ENCODE results near the gene COX6B2.

COX6B2 gene

GRCh38 chr19:55312621-55313512 is 41.7 kb downstream of the COX6B2 start:
- DNase-seq (ENCODE audit: low spot score): no peak

- DNase-seq (ENCODE audit: low spot score): no peak
These were observed 42.7 kb downstream of the COX6B2 start for GRCh38 chr19:55311797-55312196.

GRCh38 chr19:55311397-55311796 is 43.1 kb downstream of the COX6B2 start:
- DNase-seq (ENCODE audit: low spot score): no peak

GRCh38 chr19:55310498-55310897 is 44.0 kb downstream of the COX6B2 start:
- no peak for DNase-seq (ENCODE audit: low spot score)

- DNase-seq (ENCODE audit: low spot score): no peak
These were observed 45.1 kb downstream of the COX6B2 start for GRCh38 chr19:55309448-55309847.

- no peak for DNase-seq (ENCODE audit: low spot score)
These were observed 46.2 kb downstream of the COX6B2 start for GRCh38 chr19:55308281-55308680.

GRCh38 chr19:55306712-55307111 is 47.8 kb downstream of the COX6B2 start:
- no peak for DNase-seq (ENCODE audit: low spot score)

- DNase-seq (ENCODE audit: low spot score): no peak
These were observed 48.4 kb downstream of the COX6B2 start for GRCh38 chr19:55305983-55306562.

GRCh38 chr19:55305491-55305890 is 49.0 kb downstream of the COX6B2 start:
- DNase-seq (ENCODE audit: low spot score): no peak

- no peak for DNase-seq (ENCODE audit: low spot score)
These were observed 49.5 kb downstream of the COX6B2 start for GRCh38 chr19:55304980-55305379.

- DNase-seq (ENCODE audit: low spot score): no peak
These were observed 50.1 kb downstream of the COX6B2 start for GRCh38 chr19:55304279-55304978.

GRCh38 chr19:55303477-55303876 is 51.0 kb downstream of the COX6B2 start:
- DNase-seq (ENCODE audit: low spot score): no peak

GRCh38 chr19:55302318-55302703 is 52.2 kb downstream of the COX6B2 start:
- no peak for DNase-seq (ENCODE audit: low spot score)

- peak; percentile 70 for DNase-seq (ENCODE audit: low spot score)
These were observed 52.8 kb downstream of the COX6B2 start for GRCh38 chr19:55301459-55302317.

- DNase-seq (ENCODE audit: low spot score): peak; percentile 59
These were observed 53.5 kb downstream of the COX6B2 start for GRCh38 chr19:55300886-55301458.

GRCh38 chr19:55299991-55300390 is 54.5 kb downstream of the COX6B2 start:
- DNase-seq (ENCODE audit: low spot score): no peak
